Inferior parietal cortex (tissue), 1 donor: ENCODE data around the gene PCSK7.
"Not testable (repeated sequence)": the region's sequence is repeated elsewhere in the genome, so short reads cannot be mapped to it uniquely, and the experiment has no call there.

Source experiments
- DNase-seq: peaks from one replicate; pipeline ENCODE4 v3.0.0-alpha.2; 2016; ENCODE audit errors: extremely low spot score

The PCSK7 gene

GRCh38 chr11:117217141-117218084 lies 14.5 kb downstream of the PCSK7 start:
- no peak for DNase-seq

GRCh38 chr11:117214404-117215110 lies 17.3 kb downstream of the PCSK7 start:
- no peak for DNase-seq

- no peak for DNase-seq
These were observed 19.0 kb downstream of the PCSK7 start for GRCh38 chr11:117212697-117213355.

GRCh38 chr11:117210620-117211019 lies 21.3 kb downstream of the PCSK7 start:
- DNase-seq = no peak

GRCh38 chr11:117209351-117210125 lies 22.3 kb downstream of the PCSK7 start:
- not testable (repeated sequence) for DNase-seq

GRCh38 chr11:117208710-117209109 lies 23.2 kb downstream of the PCSK7 start:
- not testable (repeated sequence) for DNase-seq

- DNase-seq = not testable (repeated sequence)
These were observed 24.4 kb downstream of the PCSK7 start for GRCh38 chr11:117207481-117207880.

- DNase-seq = not testable (repeated sequence)
These were observed 25.0 kb downstream of the PCSK7 start for GRCh38 chr11:117206859-117207258.

- DNase-seq = not testable (repeated sequence)
These were observed 25.8 kb downstream of the PCSK7 start for GRCh38 chr11:117206111-117206510.

- DNase-seq = no peak
These were observed 26.6 kb downstream of the PCSK7 start for GRCh38 chr11:117205211-117205818.

- no peak for DNase-seq
These were observed 27.4 kb downstream of the PCSK7 start for GRCh38 chr11:117204283-117205080.

- DNase-seq = no peak
These were observed 28.8 kb downstream of the PCSK7 start for GRCh38 chr11:117203069-117203407.

GRCh38 chr11:117202386-117203068 lies 29.3 kb downstream of the PCSK7 start:
- DNase-seq = no peak

- no peak for DNase-seq
These were observed 30.1 kb downstream of the PCSK7 start for GRCh38 chr11:117201658-117202305.

GRCh38 chr11:117200813-117201657 lies 30.8 kb downstream of the PCSK7 start:
- DNase-seq = no peak

- DNase-seq = no peak
These were observed 31.7 kb downstream of the PCSK7 start for GRCh38 chr11:117199916-117200812.
